ENCODE results near the gene STX8. TPM values are rescaled to one million over a fixed set of nuclear protein-coding genes. Genes with fewer than 3 reads are reported as not detected.
"Not testable (repeated sequence)": the region's sequence is repeated elsewhere in the genome, so short reads cannot be mapped to it uniquely, and the experiment has no call there.

The STX8 gene
- total RNA-seq, 8 experiments from 2014 or later: 44.1 to 98.1 (median 63.8) TPM

- WGBS, 10 experiments: 0 to 5% (median 0%) methylated on average over 1 to 15 of the region's 38 CpGs; no CpG with 5 or more reads in 1 of the 10 experiments
- peak; percentile 69 to 79 (median 74) for ATAC-seq (replicated peaks in 6 of 8)
- Histone ChIP-seq H3K27ac (peak within 1 kb of the TSS in 1 of 2 donors; percentile 9), H3K4me1 (replicated peaks in 1 of 2) (peaks cover 2 to 5% of the 10 kb centered on the region in 2 donors), H3K4me3 (peak within 1 kb of the TSS; percentile 72 to 93 (median 78))
- in situ Hi-C loops (cut with MboI; ENCODE audit: low pct_unique_long_range_greater_than_20kb in 2 of 9, low sequenced_read_pairs in 9 of 9, unreplicated experiment in 9 of 9): loop anchor here in 2 of 9 experiments (25.0 kb wide), 1 partner anchor 111 kb away; no protein-coding TSS in a partner anchor
Measured at GRCh38 chr17:9576521-9577372, 1.1 kb upstream of the STX8 start, which contains the start of gene CFAP52. TSS of gene CFAP52 (plus strand) at chr17:9576642. CDS start at chr17:9576696, 54 bp downstream.

- H3K4me1 ChIP-seq (replicated peaks in 1 of 2): peaks cover 0 to 5% of the 10 kb centered on the region in 2 donors
- H3K4me3 ChIP-seq: no peak overlapping the region
- no peak overlapping the region for H3K27ac ChIP-seq
- 100% methylated on average over 1 to 3 of the region's 10 CpGs; no CpG with 5 or more reads in 6 of the 10 experiments for WGBS, 10 experiments
- in situ Hi-C loops (cut with MboI; ENCODE audit: low pct_unique_long_range_greater_than_20kb in 2 of 9, low sequenced_read_pairs in 9 of 9, unreplicated experiment in 9 of 9): no loop called here
- ATAC-seq (replicated peaks in 6 of 8): no peak
Measured at GRCh38 chr17:9571201-9571600, 4.4 kb downstream of the STX8 start.

- Histone ChIP-seq H3K4me1 (replicated peaks in 1 of 2) (no peaks in the 10 kb centered on the region), H3K4me3 (no peak overlapping the region), H3K27ac (no peak overlapping the region)
- ATAC-seq (replicated peaks in 6 of 8): no peak
- 86 to 100% (median 95%) methylated on average over 2 to 7 of the region's 11 CpGs; no CpG with 5 or more reads in 1 of the 10 experiments for WGBS, 10 experiments
- in situ Hi-C loops (cut with MboI; ENCODE audit: low pct_unique_long_range_greater_than_20kb in 2 of 9, low sequenced_read_pairs in 9 of 9, unreplicated experiment in 9 of 9): no loop called here
Measured at GRCh38 chr17:9568957-9569588, 6.5 kb downstream of the STX8 start.

DNA sequence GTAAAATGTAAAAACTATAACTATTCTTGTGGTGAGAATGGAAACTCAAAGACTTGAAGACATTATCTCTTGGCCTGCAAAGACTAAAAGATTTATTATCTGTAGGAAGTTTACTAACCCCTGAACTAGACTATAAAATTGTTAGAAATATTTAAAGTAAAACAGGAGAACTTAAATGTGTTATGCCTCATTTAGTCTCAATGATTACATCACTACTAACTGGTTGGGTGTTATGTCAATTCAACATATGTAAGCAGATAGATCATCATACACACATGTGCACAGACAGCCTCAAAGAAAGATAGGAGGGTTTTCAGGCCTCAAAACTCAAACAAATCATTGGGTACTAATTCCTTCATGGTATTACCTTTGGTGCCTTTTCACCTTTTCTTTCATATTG lies 7.6 kb downstream of the STX8 start:
- Histone ChIP-seq H3K4me3 (no peak overlapping the region), H3K4me1 (replicated peaks in 1 of 2) (no peaks in the 10 kb centered on the region), H3K27ac (no peak overlapping the region)
- ATAC-seq (replicated peaks in 6 of 8): no peak
- in situ Hi-C loops (cut with MboI; ENCODE audit: low pct_unique_long_range_greater_than_20kb in 2 of 9, low sequenced_read_pairs in 9 of 9, unreplicated experiment in 9 of 9): no loop called here

DNA sequence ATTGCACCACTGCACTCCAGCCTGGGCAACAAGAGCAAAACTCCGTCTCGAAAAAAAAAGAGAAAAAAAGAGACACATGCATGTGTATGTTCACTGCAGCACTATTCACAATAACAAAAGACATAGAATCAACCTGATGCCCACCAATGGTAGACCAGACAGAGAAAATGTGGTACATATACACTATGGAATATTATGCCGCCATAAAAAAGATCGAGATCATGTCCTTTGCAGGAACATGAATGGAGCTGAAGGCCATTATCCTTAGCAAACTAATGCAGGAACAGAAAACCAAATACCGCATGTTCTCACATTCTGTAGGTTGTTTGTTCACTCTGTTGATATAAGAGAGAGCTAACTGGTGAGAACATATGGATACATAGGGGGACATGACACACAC lies 8.9 kb downstream of the STX8 start:
- H3K4me1 ChIP-seq (replicated peaks in 1 of 2); ATAC-seq (replicated peaks in 6 of 8); in situ Hi-C loops (cut with MboI; ENCODE audit: low pct_unique_long_range_greater_than_20kb in 2 of 9, low sequenced_read_pairs in 9 of 9, unreplicated experiment in 9 of 9); H3K4me3 ChIP-seq; H3K27ac ChIP-seq: not testable (repeated sequence)
- 83 to 100% (median 100%) methylated on average over 1 to 5 of the region's 5 CpGs; no CpG with 5 or more reads in 1 of the 10 experiments for WGBS, 10 experiments

DNA sequence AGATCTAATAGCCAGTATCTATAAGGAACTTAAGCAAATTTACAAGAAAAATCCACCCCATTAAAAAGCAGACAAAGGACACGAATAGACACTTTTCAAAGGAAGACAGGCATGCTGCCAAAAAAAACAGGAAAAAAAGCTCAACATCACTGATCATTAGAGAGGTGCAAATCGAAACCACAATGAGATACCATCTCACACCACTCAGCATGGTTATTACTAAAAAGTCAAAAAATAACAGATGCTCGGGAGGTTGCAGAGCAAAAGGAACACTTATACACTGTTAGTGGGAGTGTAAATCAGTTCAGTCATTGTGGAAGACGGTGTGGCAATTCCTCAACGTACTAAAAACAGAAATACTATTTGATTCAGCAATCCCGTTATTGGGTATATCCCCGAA lies 9.6 kb downstream of the STX8 start:
- H3K27ac ChIP-seq: no peak overlapping the region
- peak in 1 of 8 experiments; percentile 69 for ATAC-seq (replicated peaks in 6 of 8)
- H3K4me3 ChIP-seq: no peak overlapping the region
- H3K4me1 ChIP-seq (replicated peaks in 1 of 2): no peaks in the 10 kb centered on the region
- in situ Hi-C loops (cut with MboI; ENCODE audit: low pct_unique_long_range_greater_than_20kb in 2 of 9, low sequenced_read_pairs in 9 of 9, unreplicated experiment in 9 of 9): no loop called here
- WGBS, 10 experiments: 17 to 100% (median 81%) methylated on average over 1 to 7 of the region's 7 CpGs; no CpG with 5 or more reads in 1 of the 10 experiments

GRCh38 chr17:9564104-9564503 lies 11.5 kb downstream of the STX8 start:
- no peak for ATAC-seq (replicated peaks in 6 of 8)
- in situ Hi-C loops (cut with MboI; ENCODE audit: low pct_unique_long_range_greater_than_20kb in 2 of 9, low sequenced_read_pairs in 9 of 9, unreplicated experiment in 9 of 9): no loop called here
- Histone ChIP-seq H3K27ac (no peak overlapping the region), H3K4me1 (replicated peaks in 1 of 2) (no peaks in the 10 kb centered on the region), H3K4me3 (no peak overlapping the region)

- Histone ChIP-seq H3K4me3 (no peak overlapping the region), H3K4me1 (replicated peaks in 1 of 2) (no peaks in the 10 kb centered on the region), H3K27ac (no peak overlapping the region)
- no peak for ATAC-seq (replicated peaks in 6 of 8)
- 20 to 92% (median 83%) methylated on average over 1 to 7 of the region's 9 CpGs; no CpG with 5 or more reads in 1 of the 10 experiments for WGBS, 10 experiments
- in situ Hi-C loops (cut with MboI; ENCODE audit: low pct_unique_long_range_greater_than_20kb in 2 of 9, low sequenced_read_pairs in 9 of 9, unreplicated experiment in 9 of 9): no loop called here
Measured at GRCh38 chr17:9557857-9558256, 17.8 kb downstream of the STX8 start.

- ATAC-seq (replicated peaks in 6 of 8): peak in 3 of 8 experiments; percentile 20 to 94 (median 46)
- no peak overlapping the region for H3K27ac ChIP-seq
- in situ Hi-C loops (cut with MboI; ENCODE audit: low pct_unique_long_range_greater_than_20kb in 2 of 9, low sequenced_read_pairs in 9 of 9, unreplicated experiment in 9 of 9): no loop called here
- no peak overlapping the region for H3K4me3 ChIP-seq
- WGBS, 10 experiments: 71 to 100% (median 91%) methylated on average over 1 to 7 of the region's 10 CpGs
- no peaks in the 10 kb centered on the region for H3K4me1 ChIP-seq (replicated peaks in 1 of 2)
Measured at GRCh38 chr17:9557161-9557755, 18.4 kb downstream of the STX8 start.

DNA sequence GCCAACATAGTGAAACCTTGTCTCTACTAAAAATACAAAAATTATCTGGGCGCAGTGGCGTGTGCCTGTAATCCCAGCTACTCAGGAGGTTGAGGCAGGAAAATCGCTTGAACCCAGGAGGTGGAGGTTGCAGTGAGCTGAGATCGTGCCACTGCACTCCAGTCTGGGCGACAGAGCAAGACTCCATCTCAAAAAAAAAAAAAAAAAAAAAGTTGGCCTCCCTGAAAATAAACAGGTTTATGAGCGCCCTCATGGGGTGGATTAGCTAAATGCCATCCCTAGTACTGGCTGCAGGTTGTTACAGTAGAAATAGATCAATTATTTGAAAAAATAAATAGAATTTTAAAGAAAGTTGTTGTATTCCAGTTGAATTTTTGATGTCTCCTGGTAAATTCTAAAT lies 20.9 kb downstream of the STX8 start:
- in situ Hi-C loops (cut with MboI; ENCODE audit: low pct_unique_long_range_greater_than_20kb in 2 of 9, low sequenced_read_pairs in 9 of 9, unreplicated experiment in 9 of 9); H3K4me3 ChIP-seq; H3K4me1 ChIP-seq (replicated peaks in 1 of 2); H3K27ac ChIP-seq: not testable (repeated sequence)
- ATAC-seq (replicated peaks in 6 of 8): peak in 3 of 8 experiments; percentile 60 to 66 (median 60)
- 0 to 100% (median 31%) methylated on average over 1 to 5 of the region's 6 CpGs; no CpG with 5 or more reads in 1 of the 10 experiments for WGBS, 10 experiments

DNA sequence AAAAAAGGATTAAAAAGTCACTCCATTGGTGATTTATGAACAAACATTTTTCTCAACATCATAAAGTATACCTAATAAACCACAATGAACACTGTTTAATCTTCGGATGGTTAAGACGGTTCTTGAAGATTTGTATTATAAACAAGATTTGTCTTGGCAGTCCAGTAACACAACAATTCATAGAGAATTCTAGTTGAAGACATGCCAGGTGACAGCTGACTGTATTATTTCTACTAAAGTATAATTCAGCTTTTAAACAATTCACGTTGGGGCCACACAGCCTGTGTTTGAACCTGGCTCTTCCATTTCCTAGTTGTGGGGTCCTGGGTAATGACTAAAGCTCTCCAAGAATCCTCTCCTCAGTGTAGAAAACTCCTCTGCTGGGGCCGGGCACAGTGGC lies 22.0 kb downstream of the STX8 start:
- WGBS, 10 experiments: 33 to 100% (median 92%) methylated on average over 1 to 4 of the region's 4 CpGs; no CpG with 5 or more reads in 2 of the 10 experiments
- H3K4me3 ChIP-seq: no peak overlapping the region
- no peak overlapping the region for H3K27ac ChIP-seq
- H3K4me1 ChIP-seq (replicated peaks in 1 of 2): no peaks in the 10 kb centered on the region
- ATAC-seq (replicated peaks in 6 of 8): no peak
- in situ Hi-C loops (cut with MboI; ENCODE audit: low pct_unique_long_range_greater_than_20kb in 2 of 9, low sequenced_read_pairs in 9 of 9, unreplicated experiment in 9 of 9): no loop called here

DNA sequence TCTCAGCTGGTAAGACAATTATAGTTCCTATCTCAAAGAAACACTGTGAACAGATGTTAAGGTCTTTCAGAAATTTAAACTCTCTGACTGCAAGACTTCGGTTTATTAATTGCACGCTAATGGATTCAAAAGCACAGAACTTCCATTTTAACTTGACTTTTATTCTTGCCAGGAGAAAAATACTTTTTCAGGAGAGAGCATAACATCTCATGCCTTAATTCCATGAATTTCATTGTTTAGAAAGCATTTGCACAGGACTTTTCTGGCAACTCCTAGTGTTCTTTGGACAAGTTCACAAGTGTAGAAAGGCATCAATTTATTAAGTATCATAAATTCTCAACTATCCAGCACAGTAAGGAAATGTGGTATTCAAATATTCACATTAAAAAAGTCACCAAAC lies 22.4 kb downstream of the STX8 start:
- no peak overlapping the region for H3K4me3 ChIP-seq
- no peak overlapping the region for H3K27ac ChIP-seq
- no peaks in the 10 kb centered on the region for H3K4me1 ChIP-seq (replicated peaks in 1 of 2)
- ATAC-seq (replicated peaks in 6 of 8): no peak
- 60 to 100% (median 100%) methylated on average over 1 to 2 of the region's 2 CpGs; no CpG with 5 or more reads in 1 of the 10 experiments for WGBS, 10 experiments
- in situ Hi-C loops (cut with MboI; ENCODE audit: low pct_unique_long_range_greater_than_20kb in 2 of 9, low sequenced_read_pairs in 9 of 9, unreplicated experiment in 9 of 9): no loop called here

- no peak overlapping the region for H3K27ac ChIP-seq
- 71 to 100% (median 97%) methylated on average over 1 to 2 of the region's 2 CpGs; no CpG with 5 or more reads in 1 of the 10 experiments for WGBS, 10 experiments
- ATAC-seq (replicated peaks in 6 of 8): no peak
- in situ Hi-C loops (cut with MboI; ENCODE audit: low pct_unique_long_range_greater_than_20kb in 2 of 9, low sequenced_read_pairs in 9 of 9, unreplicated experiment in 9 of 9): loop anchor here in 7 of 9 experiments (25.0 kb wide), 3 partner anchors 287 to 562 kb away; partner anchors contain the start of gene NTN1 (in 2 of the 7)
- no peak overlapping the region for H3K4me3 ChIP-seq
- H3K4me1 ChIP-seq (replicated peaks in 1 of 2): no peaks in the 10 kb centered on the region
Measured at GRCh38 chr17:9549215-9549614, 26.4 kb downstream of the STX8 start.
